Gastroesophageal sphincter (tissue), 4 donors: ENCODE data around the gene RBM47. TPM values are rescaled to one million over a fixed set of nuclear protein-coding genes. Genes with fewer than 3 reads are reported as not detected.

Experiments used
- ATAC-seq: fragments of 150-250 bp; one replicate; pipeline ENCODE4 v1.9.1; 2016; ENCODE audit warnings: mild to moderate bottlenecking, moderate library complexity
- H3K27ac ChIP-seq, 4 donors: fragments of 200-600 bp; sonication (generic) in 3 of 4; 1 replicate in 3 of 4; 2 replicates in 1 of 4; pipeline ENCODE4 v1.5.1; 2016 to 2019
- H3K27me3 ChIP-seq: fragments of 200-600 bp; sonication (generic); one replicate; pipeline ENCODE4 v1.5.1; 2019
- H3K36me3 ChIP-seq, 2 donors: fragments of 200-600 bp; sonication (generic); one replicate each; pipeline ENCODE4 v1.5.1; 2019; ENCODE audit warnings: control low read depth in 1 of 2
- H3K4me1 ChIP-seq, 3 donors: fragments of 200-600 bp; sonication (generic); 1 replicate in 2 of 3; 2 replicates in 1 of 3; pipeline ENCODE4 v1.5.1; 2016 to 2019; ENCODE audit warnings: control low read depth in 2 of 3
- H3K4me3 ChIP-seq, 2 donors: fragments of 200-600 bp; sonication (generic); one replicate each; pipeline ENCODE4 v1.5.1; 2019; ENCODE audit warnings: mild to moderate bottlenecking in 1 of 2, moderate library complexity in 1 of 2
- H3K9me3 ChIP-seq, 3 donors: fragments of 200-600 bp; sonication (generic); one replicate each; pipeline ENCODE4 v1.5.1; 2017 to 2019; ENCODE audit warnings: control low read depth in 2 of 3
- CTCF ChIP-seq, 4 experiments: fragments of 200-600 bp in 2 of 4; fragments of 450-650 bp in 2 of 4; sonication (generic) in 1 of 4; IDR thresholded peaks; one replicate each; pipeline ENCODE4 v1.5.1; 2017 to 2019; ENCODE audit warnings: antibody characterized with exemption in 4 of 4, mild to moderate bottlenecking in 2 of 4, moderate library complexity in 2 of 4
- EP300 ChIP-seq: sonication (generic); formaldehyde crosslinking; IDR thresholded peaks from one replicate; pipeline ENCODE4 v1.6.1; 2017; ENCODE audit warnings: antibody characterized with exemption, mild to moderate bottlenecking
- POLR2A ChIP-seq, 2 donors: fragments of 450-650 bp; IDR thresholded peaks; one replicate each; pipeline ENCODE4 v1.6.1; 2017; ENCODE audit warnings: antibody characterized with exemption in 2 of 2, mild to moderate bottlenecking in 2 of 2, moderate library complexity in 1 of 2
- POLR2AphosphoS5 ChIP-seq: sonication (generic); formaldehyde crosslinking; IDR thresholded peaks from one replicate; pipeline ENCODE4 v1.6.1; 2017; ENCODE audit warnings: antibody characterized with exemption
- WGBS, 2 donors: methylation state at CpG; one replicate each; pipeline ENCODE4 v1.1.5; 2018; ENCODE audit warnings: low coverage in 1 of 2; 5-methylcytosine and 5-hydroxymethylcytosine counted together
- total RNA-seq, 4 donors: library from RNA; depleted of rRNA; stranded (reverse); fragments of >200 nt; gene quantifications; one replicate each; pipeline ENCODE4 v1.1.0, GENCODE V29; 2016

Gene RBM47
- total RNA-seq, 4 donors from 2014 or later = 9.1 to 36.9 (median 26.4) TPM

- no peak overlapping the region for H3K27ac ChIP-seq
- H3K9me3 ChIP-seq = no peaks in the 10 kb centered on the region
- TF ChIP-seq EP300 (no peak), POLR2AphosphoS5 (no peak), CTCF (IDR thresholded peaks at IDR 0.05) (no peak), POLR2A (IDR thresholded peaks at IDR 0.05) (no peak)
- no peak overlapping the region for H3K4me3 ChIP-seq
- no peak for ATAC-seq
- no peaks in the 10 kb centered on the region for H3K36me3 ChIP-seq
- peaks cover 2 to 23% (median 3%) of the 10 kb centered on the region in 3 donors for H3K4me1 ChIP-seq
- WGBS, 2 donors = 80 to 83% methylated on average over 1 of the region's 1 CpG
- H3K27me3 ChIP-seq = no peaks in the 10 kb centered on the region
Measured at GRCh38 chr4:40526741-40527140, 102.9 kb downstream of the RBM47 start.

- ATAC-seq = peak; percentile 77
- 39 to 68% methylated on average over 3 to 8 of the region's 8 CpGs for WGBS, 2 donors
- Histone ChIP-seq H3K9me3 (no peaks in the 10 kb centered on the region), H3K4me1 (peaks cover 2 to 23% (median 3%) of the 10 kb centered on the region in 3 donors), H3K27me3 (no peaks in the 10 kb centered on the region), H3K4me3 (no peak overlapping the region), H3K36me3 (no peaks in the 10 kb centered on the region), H3K27ac (peak overlapping the region in 3 of 4 donors; percentile 3 to 54 (median 36))
- TF ChIP-seq EP300 = no peak
- TF ChIP-seq CTCF (IDR thresholded peaks at IDR 0.05) = no peak
- no peak for TF ChIP-seq POLR2AphosphoS5
Measured at GRCh38 chr4:40525752-40526598, 103.7 kb downstream of the RBM47 start.

GRCh38 chr4:40524366-40525041 lies 105.2 kb downstream of the RBM47 start:
- H3K4me3 ChIP-seq = no peak overlapping the region
- H3K4me1 ChIP-seq = peaks cover 2 to 23% (median 3%) of the 10 kb centered on the region in 3 donors
- TF ChIP-seq CTCF (IDR thresholded peaks at IDR 0.05) (no peak), POLR2A (IDR thresholded peaks at IDR 0.05) (no peak), EP300 (no peak), POLR2AphosphoS5 (no peak)
- H3K36me3 ChIP-seq = no peaks in the 10 kb centered on the region
- ATAC-seq = no peak
- no peak overlapping the region for H3K27ac ChIP-seq
- H3K27me3 ChIP-seq = no peaks in the 10 kb centered on the region
- H3K9me3 ChIP-seq = no peaks in the 10 kb centered on the region
- 54% methylated on average over 6 to 9 of the region's 11 CpGs for WGBS, 2 donors

GRCh38 chr4:40523581-40523980 lies 106.1 kb downstream of the RBM47 start:
- no peak for TF ChIP-seq POLR2AphosphoS5
- no peak for TF ChIP-seq CTCF (IDR thresholded peaks at IDR 0.05)
- TF ChIP-seq EP300 = no peak
- no peak for TF ChIP-seq POLR2A (IDR thresholded peaks at IDR 0.05)
- ATAC-seq = no peak

More at GRCh38 chr4:40523581-40523980, 106.1 kb downstream of the RBM47 start:
- no peak overlapping the region for H3K4me3 ChIP-seq
- no peaks in the 10 kb centered on the region for H3K9me3 ChIP-seq
- 83 to 92% methylated on average over 6 of the region's 7 CpGs for WGBS, 2 donors
- H3K27ac ChIP-seq = no peak overlapping the region
- no peaks in the 10 kb centered on the region for H3K27me3 ChIP-seq
- H3K36me3 ChIP-seq = no peaks in the 10 kb centered on the region
- H3K4me1 ChIP-seq = peaks cover 2 to 23% (median 3%) of the 10 kb centered on the region in 3 donors
